Endothelial cell (in vitro differentiated cells): ENCODE data around the gene RAD51C. TPM values are rescaled to one million over a fixed set of nuclear protein-coding genes. Genes with fewer than 3 reads are reported as not detected.

Experiments
- DNase-seq: peaks from one replicate; pipeline ENCODE4 v3.0.0; 2021; ENCODE audit warnings: low spot score
- H3K27ac Mint-ChIP-seq: one replicate; pipeline ENCODE4 v1.8.0; 2021; ENCODE audit warnings: mixed read lengths, inconsistent platforms; ENCODE audit not compliant: unreplicated experiment
- H3K27me3 Mint-ChIP-seq: one replicate; pipeline ENCODE4 v1.8.0; 2021; ENCODE audit warnings: mild to moderate bottlenecking, moderate library complexity, mixed read lengths, inconsistent platforms; ENCODE audit not compliant: unreplicated experiment
- H3K36me3 Mint-ChIP-seq: one replicate; pipeline ENCODE4 v1.8.0; 2021; ENCODE audit warnings: mild to moderate bottlenecking, low read depth, mixed read lengths, inconsistent platforms; ENCODE audit not compliant: unreplicated experiment
- H3K4me1 Mint-ChIP-seq: one replicate; pipeline ENCODE4 v1.8.0; 2021; ENCODE audit warnings: mild to moderate bottlenecking, mixed read lengths, inconsistent platforms; ENCODE audit not compliant: unreplicated experiment
- H3K4me3 Mint-ChIP-seq: one replicate; pipeline ENCODE4 v1.8.0; 2021; ENCODE audit warnings: mild to moderate bottlenecking, mixed read lengths, inconsistent platforms; ENCODE audit not compliant: unreplicated experiment
- H3K9me3 Mint-ChIP-seq: one replicate; pipeline ENCODE4 v1.8.0; 2021; ENCODE audit warnings: mixed read lengths, inconsistent platforms; ENCODE audit not compliant: unreplicated experiment
- CTCF ChIP-seq: fragments of 200-600 bp; sonication (generic); IDR thresholded peaks from one replicate; pipeline ENCODE4 v1.5.0; 2021; ENCODE audit warnings: antibody characterized with exemption; ENCODE audit not compliant: unreplicated experiment
- total RNA-seq: library from RNA; stranded (reverse); fragmentation: NEBNext Ultra II Directional; extraction: Animal tissue kit (Norgen Biotek cat#: 25700); gene quantifications from one replicate; pipeline ENCODE4 v1.2.1, GENCODE V29; 2021; ENCODE audit not compliant: unreplicated experiment

RAD51C gene
- total RNA-seq, 1 donor from 2014 or later: 11.3 TPM

GRCh38 chr17:58660621-58661020, 31.8 kb upstream of the RAD51C start:
- peaks cover 12% of the 10 kb centered on the region for H3K4me1 Mint-ChIP-seq
- no peak for DNase-seq
- H3K27ac Mint-ChIP-seq: no peak overlapping the region
- no peak for TF ChIP-seq CTCF
- H3K36me3 Mint-ChIP-seq: peaks cover 10% of the 10 kb centered on the region
- peaks cover 11% of the 10 kb centered on the region for H3K27me3 Mint-ChIP-seq
- H3K9me3 Mint-ChIP-seq: peaks cover 5% of the 10 kb centered on the region
- H3K4me3 Mint-ChIP-seq: no peak overlapping the region

DNA sequence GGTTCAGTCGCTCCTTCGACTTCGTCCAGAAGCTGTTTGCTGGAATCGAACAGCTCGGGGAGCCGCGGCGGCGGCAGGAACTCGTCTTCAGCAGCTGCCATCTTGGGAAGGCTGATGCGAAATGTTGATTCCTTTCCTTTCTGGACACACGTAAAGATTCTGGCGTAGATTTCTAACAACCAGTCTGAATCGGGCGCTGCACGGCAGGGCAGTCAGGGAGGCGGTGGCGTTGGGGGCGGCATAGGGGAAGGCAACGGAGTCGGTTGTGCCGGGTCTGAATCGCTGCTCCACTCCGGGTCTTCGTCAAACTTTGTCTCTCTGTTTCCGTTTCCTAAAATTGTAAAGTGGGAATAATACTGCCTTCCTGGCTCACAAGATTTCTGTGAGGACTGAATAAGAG, 30.9 kb upstream of the RAD51C start:
- Mint-ChIP-seq H3K4me1 (peaks cover 12% of the 10 kb centered on the region), H3K27ac (no peak overlapping the region), H3K36me3 (peaks cover 10% of the 10 kb centered on the region), H3K27me3 (peaks cover 9% of the 10 kb centered on the region), H3K4me3 (no peak overlapping the region), H3K9me3 (peaks cover 5% of the 10 kb centered on the region)
- TF ChIP-seq CTCF: no peak
- DNase-seq: no peak

DNA sequence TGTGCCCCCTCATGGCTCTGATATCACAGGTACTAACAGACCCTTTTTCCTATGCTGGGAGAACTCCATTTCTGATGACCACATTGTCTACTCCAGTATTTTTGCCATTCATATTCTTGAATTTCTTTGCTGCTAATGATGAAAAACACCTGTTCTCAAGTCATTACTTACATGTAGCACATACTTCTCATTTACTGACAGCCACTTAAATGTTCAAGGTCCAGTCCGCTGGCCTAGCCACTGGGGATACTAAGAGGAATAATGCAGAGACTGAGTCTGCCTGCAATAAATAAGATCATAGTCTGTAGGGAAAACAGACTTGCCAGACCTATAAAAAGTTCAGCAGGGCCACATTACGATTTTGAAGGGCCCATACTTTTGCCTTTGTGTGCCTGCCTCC, 28.1 kb upstream of the RAD51C start:
- Mint-ChIP-seq H3K4me3 (no peak overlapping the region), H3K36me3 (peaks cover 5% of the 10 kb centered on the region), H3K4me1 (peaks cover 6% of the 10 kb centered on the region), H3K27me3 (peaks cover 4% of the 10 kb centered on the region), H3K27ac (no peak overlapping the region), H3K9me3 (peaks cover 2% of the 10 kb centered on the region)
- DNase-seq: no peak
- TF ChIP-seq CTCF: no peak

- no peak for DNase-seq
- Mint-ChIP-seq H3K4me3 (no peak overlapping the region), H3K4me1 (no peaks in the 10 kb centered on the region), H3K36me3 (peaks cover 3% of the 10 kb centered on the region), H3K27ac (peak overlapping the region; percentile 39), H3K9me3 (no peaks in the 10 kb centered on the region), H3K27me3 (peaks cover 2% of the 10 kb centered on the region)
- no peak for TF ChIP-seq CTCF
These were observed 26.2 kb upstream of the RAD51C start for GRCh38 chr17:58665946-58666857.

- no peak for DNase-seq
- no peak overlapping the region for H3K27ac Mint-ChIP-seq
- H3K9me3 Mint-ChIP-seq: no peaks in the 10 kb centered on the region
- peaks cover 2% of the 10 kb centered on the region for H3K27me3 Mint-ChIP-seq
- H3K36me3 Mint-ChIP-seq: peaks cover 3% of the 10 kb centered on the region
- no peak overlapping the region for H3K4me3 Mint-ChIP-seq
- TF ChIP-seq CTCF: no peak
- no peaks in the 10 kb centered on the region for H3K4me1 Mint-ChIP-seq
These were observed 25.5 kb upstream of the RAD51C start for GRCh38 chr17:58666858-58667267.
